Measurements from ENCODE around the gene DIDO1.

The DIDO1 gene

DNA sequence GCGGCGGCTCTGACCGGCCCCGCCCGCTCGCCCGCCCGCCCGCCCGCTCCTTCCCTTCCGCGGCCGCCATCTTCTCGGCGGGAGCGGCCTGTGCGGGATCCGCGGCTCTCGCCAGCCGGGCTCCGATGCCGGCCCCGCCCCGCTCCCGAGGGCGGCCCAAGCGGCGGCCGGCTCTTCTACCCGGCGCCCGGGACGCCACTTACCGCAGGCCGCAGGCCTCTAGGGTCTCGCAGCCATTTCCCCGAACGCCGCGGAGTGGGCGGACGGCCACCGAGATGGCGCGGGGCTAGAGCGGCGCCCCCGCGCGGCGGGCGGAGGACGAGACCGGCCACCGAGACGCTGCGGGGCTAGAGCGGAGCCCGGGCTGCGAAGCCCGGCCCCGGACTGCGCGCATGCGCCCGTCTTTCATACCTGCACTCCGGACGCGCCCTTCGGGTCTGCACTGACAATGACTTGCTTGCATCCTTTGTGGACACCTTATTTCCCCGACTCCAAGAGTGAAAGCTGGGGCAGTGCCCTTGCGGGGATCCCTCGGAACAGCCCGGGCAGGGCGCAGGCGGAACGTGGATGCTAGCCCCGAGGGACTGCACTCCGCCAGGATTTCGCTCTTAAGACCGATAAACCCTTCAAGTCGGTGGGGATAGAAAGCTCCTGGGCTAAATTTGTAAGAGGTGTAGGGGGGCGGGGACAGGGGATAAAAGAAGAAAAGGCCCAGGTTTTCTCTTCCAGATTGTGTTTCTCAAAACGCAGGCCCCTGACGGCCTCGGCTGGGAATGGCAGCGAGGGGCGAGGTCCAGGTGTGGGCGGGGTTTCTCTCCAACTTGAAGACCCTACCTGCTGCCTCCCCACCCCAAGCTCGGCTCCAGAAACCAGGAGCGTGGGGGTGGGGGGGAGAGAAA lies at the start of gene DIDO1:
DIDO1 (minus strand) TSS at position 277 of the 899 bp plus-strand sequence.
- peak; percentile 91 for DNase-seq

DNA sequence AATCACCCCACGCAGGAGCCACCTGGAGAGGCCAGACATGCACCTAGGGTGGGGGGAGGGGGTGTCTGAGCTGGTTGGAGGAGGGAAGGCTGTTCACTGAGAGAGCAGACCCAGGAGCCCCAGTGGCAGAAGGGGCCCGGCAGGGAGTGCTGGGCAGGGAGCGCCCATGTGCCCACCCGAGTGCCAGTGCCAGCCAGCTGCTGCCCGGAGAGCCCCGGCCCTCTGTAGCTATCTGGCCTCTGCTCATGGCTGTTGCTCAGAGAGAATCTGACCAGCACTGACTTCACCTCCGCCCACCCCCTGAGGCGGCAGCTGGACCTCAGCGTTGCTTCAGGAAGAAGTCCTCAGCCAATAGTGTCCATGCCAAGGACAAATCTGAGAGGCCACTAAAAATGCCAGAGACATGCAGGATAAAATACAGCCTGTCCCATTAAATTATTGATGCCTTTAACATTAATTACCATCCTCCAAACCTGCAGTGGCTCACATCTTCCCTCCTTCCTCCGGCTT lies 49.0 kb upstream of the DIDO1 start:
- no peak for DNase-seq

DNA sequence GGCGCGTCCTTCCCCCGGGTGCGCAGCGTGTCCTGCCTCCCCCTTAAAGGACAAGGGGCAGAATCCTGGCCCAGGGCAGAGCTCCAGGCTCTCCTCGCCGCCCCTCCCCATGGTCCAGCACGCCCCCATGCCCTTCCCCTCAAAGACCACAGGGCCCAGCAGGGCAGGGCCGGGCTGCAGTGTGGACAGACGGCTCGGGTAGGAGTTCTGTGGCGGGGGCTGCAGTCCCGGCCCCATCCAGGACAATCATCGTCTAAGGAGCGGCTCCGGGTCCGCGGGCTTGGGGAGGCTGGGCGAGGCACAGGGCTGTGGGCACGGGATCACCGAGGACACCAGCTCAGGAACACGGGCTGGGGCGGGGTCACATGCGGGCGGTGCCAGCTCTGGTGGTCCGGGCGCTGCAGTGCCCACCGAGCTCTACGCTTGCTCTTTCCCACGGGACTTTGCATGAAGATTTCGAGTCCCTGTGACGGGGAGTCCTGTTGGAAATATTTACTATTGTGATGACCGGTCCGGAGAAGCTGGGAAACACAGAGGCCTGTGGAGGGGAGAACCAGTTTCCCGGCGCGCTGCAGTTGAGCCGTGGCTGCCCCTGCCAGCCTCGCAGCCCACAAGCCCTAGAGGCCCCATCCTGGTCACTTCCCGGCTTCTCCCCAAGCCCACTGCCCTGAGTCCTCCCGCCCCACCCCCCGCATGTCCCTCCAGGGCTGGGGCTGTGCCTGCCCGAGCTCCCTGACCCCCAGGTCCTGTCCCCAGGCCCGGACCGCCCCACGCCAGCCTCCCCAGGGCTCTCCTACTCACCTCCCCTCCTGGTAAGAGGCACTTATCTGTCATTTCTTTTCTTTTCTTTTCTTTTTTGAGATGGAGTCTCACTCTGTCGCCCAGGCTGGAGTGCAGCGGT lies 46.8 kb upstream of the DIDO1 start:
- no peak for DNase-seq

- peak; percentile 90 for DNase-seq
These were observed 45.9 kb upstream of the DIDO1 start for GRCh38 chr20:62971950-62972844.

DNA sequence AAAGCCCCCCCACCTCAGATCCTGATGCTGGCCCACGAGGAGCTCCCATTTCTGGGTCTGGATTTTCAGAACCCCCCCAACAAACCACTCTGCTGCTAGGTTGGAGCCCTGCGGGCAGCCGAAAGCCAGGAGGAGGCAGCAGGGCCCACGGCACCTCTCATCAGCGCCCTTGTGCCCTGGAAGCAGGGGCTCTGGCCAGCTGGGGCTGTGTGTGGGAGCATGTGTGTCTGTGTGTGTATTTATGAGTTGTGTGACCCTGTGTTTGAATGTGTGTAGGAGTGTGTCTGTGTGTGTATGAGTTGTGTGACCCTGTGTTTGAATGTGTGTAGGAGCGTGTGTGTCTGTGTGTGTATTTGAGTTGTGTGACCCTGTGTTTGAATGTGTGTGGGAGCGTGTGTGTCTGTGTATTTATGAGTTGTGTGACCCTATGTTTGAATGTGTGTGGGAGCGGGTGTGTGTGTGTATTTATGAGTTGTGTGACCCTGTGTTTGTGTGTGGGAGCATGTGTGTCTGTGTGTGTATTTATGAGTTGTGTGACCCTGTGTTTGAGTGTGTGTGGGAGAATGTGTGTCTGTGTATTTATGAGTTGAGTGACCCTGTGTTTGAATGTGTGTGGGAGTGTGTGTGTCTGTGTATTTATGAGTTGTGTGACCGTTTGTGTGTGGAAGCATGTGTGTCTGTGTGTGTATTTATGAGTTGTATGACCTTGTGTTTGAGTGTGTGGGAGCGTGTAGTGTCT lies 45.1 kb upstream of the DIDO1 start:
- DNase-seq = no peak

GRCh38 chr20:62970307-62971210 lies 44.3 kb upstream of the DIDO1 start:
- DNase-seq = no peak

DNA sequence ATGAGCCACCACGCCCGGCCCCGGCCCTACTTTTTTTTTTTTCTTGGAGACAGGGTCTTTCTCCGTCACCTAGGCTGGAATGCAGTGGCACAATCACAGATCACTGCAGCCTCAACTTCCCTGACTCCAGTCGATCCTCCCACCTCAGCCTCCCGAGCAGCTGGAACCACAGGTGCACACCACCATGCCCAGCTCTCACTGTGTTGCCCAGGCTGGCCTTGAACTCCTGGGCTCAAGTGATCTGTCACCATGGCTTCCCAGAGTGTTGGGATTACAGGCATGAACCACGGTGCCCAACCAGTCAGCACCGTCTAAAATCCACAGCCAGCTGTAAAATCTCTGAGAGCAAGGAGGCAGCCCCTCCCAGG lies 43.6 kb upstream of the DIDO1 start:
- no peak for DNase-seq

- no peak for DNase-seq
These were observed 43.0 kb upstream of the DIDO1 start for GRCh38 chr20:62969179-62969760.

DNA sequence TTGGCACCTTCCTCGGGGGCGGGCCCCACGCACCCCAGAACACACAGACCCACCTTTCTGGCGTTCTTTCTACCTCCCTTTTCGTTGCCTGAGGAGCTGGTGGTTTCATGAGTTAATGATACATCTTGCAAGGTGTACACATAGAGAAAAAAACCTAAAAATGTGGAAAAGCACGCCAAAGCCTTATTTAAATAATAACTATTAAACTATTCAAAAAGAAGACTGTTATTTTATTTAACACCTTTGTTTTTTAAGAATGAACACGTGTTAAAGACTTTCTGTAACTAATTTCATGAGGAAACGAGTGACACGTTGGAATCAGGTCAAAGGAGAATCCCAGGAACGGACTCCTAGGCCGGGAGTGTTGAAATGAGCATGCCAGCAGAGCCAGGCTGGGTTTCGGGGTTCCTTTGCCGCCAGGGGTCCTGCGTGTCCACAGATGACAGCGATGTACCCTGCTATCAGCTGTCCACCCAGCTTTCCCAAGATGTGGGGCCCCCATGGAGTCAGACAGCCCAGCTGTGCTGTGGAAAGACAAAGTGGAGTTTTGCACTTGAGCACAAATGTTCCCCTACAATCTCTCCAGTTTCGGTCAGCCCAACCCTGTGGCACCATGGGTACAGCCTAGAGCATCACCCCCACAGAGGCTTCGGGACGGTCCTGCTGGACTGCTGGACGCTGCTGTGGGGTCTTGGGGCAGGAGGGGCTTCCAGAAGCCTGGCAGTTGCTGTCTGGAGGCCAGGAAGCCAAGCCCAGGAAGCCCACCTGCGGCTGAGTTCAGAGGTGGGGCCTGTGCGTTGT lies 42.3 kb upstream of the DIDO1 start:
- DNase-seq = no peak

GRCh38 chr20:62967628-62968351 lies 41.5 kb upstream of the DIDO1 start:
- no peak for DNase-seq

GRCh38 chr20:62967149-62967501 lies 40.8 kb upstream of the DIDO1 start:
- DNase-seq = no peak

GRCh38 chr20:62966212-62967148 lies 40.2 kb upstream of the DIDO1 start:
- DNase-seq = no peak

GRCh38 chr20:62965363-62965771 lies 39.1 kb upstream of the DIDO1 start:
- no peak for DNase-seq

GRCh38 chr20:62964700-62965099 lies 38.4 kb upstream of the DIDO1 start:
- DNase-seq = peak; percentile 58

DNA sequence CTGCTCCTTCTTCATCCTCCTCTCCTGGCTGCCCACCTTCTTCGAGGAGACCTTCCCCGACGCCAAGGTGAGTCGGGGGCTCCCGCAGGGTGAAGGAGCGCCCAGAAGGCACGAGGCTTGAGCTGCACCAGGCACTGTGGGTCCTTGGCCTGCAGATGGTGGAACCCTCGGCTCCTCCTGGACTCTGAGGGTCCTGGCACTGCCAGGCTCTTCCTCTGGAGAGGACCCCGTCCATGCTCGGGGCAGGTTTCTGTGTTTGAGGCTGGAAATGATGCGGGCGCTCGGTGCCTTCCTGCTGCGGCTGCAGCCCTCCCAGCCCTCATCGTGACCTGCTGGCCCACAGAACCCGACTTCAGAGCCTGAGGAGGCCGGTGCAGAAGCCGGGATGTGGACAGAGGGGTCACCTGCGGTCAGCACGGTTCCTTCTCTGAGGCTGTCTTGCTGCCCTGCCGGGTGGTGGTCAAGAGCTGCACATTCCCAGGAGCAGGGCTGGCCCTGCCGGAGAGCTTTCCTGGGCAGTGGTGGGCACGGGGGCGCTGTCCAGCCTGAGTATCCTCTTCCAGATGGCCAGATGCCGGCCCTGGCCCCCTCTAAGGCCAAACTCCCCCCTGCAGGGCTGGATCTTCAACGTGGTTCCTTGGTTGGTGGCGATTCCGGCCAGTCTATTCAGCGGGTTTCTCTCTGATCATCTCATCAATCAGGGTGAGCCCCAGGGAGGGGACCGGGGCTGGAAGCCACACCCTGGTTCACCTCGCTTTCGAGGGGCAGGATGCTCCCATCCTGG lies 37.5 kb upstream of the DIDO1 start:
- DNase-seq = no peak

GRCh38 chr20:62962891-62963613 lies 36.7 kb upstream of the DIDO1 start:
- DNase-seq = no peak
